GM06990 (cell line): ENCODE measurements around the gene GSK3A.

Source experiments
- DNase-seq: peaks from one replicate; pipeline ENCODE4 v3.0.0-alpha.2; 2011; ENCODE audit not compliant: insufficient read length; ENCODE audit errors: extremely low read depth
- H3K27me3 ChIP-seq: replicated peaks from 2 replicates; pipeline ENCODE4 v1.6.0; 2011; ENCODE audit warnings: low read length; ENCODE audit not compliant: control insufficient read depth, insufficient read depth
- H3K36me3 ChIP-seq: 2 replicates; pipeline ENCODE4 v1.5.1; 2011; ENCODE audit warnings: low read length; ENCODE audit not compliant: control insufficient read depth, insufficient read depth
- H3K4me3 ChIP-seq: replicated peaks from 2 replicates; pipeline ENCODE4 v1.5.1; 2011; ENCODE audit warnings: low read depth, mild to moderate bottlenecking, control low read depth, low read length
- TF ChIP-seq, protein P1 (sequence below): IDR thresholded peaks from 2 replicates; pipeline ENCODE4 v1.5.1; 2011; ENCODE audit warnings: low read length, control low read depth, mild to moderate bottlenecking, inconsistent platforms; ENCODE audit not compliant: insufficient read depth, poor library complexity, severe bottlenecking

The GSK3A gene

DNA sequence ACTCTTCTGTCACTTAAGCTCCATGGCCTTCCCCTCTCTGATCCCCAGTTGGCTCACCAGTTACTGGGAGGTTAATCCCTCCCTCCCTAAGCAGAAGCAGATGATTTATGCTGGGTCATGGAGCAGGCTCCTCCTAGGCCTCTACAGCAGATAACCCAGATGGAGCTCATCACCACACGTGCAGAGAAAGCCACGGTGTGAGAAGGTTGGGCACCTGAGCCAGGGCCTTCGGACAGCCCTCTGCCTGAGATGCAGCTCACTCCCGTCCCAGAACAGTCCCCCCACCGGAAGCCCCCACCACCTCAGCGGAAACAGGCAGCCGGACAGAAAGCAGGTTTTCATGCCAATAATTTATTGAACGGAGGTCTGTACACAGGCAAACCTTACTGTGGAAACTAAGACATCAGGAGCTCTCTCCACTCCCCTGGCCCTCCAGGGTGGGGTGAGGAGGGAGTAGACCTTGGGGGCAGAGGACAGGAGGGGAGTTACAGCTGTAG lies 12.5 kb downstream of the GSK3A start:
- Histone ChIP-seq H3K36me3 (peaks cover 55% of the 10 kb centered on the region), H3K27me3 (no peaks in the 10 kb centered on the region), H3K4me3 (no peak overlapping the region)
- no peak for DNase-seq
- TF ChIP-seq, protein P1, sequence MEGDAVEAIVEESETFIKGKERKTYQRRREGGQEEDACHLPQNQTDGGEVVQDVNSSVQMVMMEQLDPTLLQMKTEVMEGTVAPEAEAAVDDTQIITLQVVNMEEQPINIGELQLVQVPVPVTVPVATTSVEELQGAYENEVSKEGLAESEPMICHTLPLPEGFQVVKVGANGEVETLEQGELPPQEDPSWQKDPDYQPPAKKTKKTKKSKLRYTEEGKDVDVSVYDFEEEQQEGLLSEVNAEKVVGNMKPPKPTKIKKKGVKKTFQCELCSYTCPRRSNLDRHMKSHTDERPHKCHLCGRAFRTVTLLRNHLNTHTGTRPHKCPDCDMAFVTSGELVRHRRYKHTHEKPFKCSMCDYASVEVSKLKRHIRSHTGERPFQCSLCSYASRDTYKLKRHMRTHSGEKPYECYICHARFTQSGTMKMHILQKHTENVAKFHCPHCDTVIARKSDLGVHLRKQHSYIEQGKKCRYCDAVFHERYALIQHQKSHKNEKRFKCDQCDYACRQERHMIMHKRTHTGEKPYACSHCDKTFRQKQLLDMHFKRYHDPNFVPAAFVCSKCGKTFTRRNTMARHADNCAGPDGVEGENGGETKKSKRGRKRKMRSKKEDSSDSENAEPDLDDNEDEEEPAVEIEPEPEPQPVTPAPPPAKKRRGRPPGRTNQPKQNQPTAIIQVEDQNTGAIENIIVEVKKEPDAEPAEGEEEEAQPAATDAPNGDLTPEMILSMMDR = no peak

DNA sequence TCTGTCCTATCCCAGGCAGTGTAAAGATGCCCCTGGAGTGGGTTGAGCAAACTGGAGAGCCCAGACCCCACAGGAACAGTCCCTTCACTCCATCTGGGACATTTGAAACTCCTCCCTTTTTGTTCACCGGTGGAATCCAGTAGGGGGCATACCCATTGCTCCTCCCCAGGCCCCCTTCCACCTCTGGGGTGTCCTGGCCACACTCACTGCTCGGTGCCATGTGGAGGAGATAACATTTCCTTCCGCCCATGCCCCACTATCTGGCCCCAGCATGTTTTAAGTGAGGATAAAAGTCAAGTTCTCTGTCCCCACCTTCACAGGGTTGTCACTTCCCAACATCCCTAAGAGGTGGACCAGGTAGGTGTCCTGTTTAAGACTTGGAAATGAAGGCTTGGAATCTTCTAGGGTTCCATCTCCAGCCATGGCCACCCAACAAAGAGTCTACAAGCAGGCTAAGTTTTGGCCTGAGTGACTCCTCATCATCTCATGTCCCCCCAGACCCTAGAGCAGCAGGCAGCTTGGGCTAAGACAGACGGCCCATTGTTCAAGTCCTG lies 13.0 kb downstream of the GSK3A start:
- no peak for DNase-seq
- TF ChIP-seq, protein P1 = no peak
- Histone ChIP-seq H3K36me3 (peaks cover 57% of the 10 kb centered on the region), H3K27me3 (no peaks in the 10 kb centered on the region), H3K4me3 (no peak overlapping the region)

DNA sequence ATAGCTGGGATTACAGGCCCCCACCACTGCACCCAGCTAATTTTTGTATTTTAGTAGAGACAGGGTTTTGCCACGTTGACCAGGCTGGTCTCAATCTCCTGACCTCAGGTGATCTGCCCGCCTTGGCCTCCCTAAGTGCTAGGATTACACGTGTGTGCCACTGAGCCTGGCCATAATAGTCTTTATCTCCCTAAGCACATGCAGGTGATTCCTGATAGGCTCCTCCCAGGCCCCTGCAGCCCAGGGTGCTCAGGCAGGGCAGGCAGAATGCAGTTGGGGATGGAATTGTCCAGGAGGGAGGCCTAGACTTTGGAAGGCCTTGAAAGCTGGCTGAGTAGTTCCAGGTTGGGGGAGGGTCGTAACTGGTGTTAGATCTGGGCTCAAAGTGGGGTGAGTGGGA lies 13.8 kb downstream of the GSK3A start:
- TF ChIP-seq, protein P1 = no peak
- Histone ChIP-seq H3K36me3 (peaks cover 55% of the 10 kb centered on the region), H3K4me3 (no peak overlapping the region), H3K27me3 (no peaks in the 10 kb centered on the region)
- DNase-seq = no peak

DNA sequence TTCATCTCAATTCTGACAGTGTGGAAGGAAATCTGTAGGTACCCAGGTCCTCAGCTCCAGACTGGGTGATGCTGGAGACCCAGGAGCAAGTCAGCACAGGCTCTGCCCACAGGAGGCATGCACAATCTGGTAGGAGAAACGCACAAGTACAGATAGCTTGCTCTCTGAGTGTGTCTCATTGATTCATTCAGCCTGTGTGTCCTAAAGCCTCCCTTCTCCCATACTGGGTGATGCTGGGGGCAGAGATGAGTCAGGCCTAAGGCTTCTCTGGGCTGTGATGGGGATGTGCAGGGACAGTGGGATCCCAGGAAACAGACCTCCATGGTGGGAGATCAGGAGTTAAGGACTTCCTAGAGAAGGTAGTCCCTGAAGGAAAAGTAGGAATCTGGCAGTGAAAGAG lies 15.5 kb downstream of the GSK3A start:
- no peak for DNase-seq
- no peak overlapping the region for H3K4me3 ChIP-seq
- TF ChIP-seq, protein P1 = no peak
- peaks cover 44% of the 10 kb centered on the region for H3K36me3 ChIP-seq
- no peaks in the 10 kb centered on the region for H3K27me3 ChIP-seq

DNA sequence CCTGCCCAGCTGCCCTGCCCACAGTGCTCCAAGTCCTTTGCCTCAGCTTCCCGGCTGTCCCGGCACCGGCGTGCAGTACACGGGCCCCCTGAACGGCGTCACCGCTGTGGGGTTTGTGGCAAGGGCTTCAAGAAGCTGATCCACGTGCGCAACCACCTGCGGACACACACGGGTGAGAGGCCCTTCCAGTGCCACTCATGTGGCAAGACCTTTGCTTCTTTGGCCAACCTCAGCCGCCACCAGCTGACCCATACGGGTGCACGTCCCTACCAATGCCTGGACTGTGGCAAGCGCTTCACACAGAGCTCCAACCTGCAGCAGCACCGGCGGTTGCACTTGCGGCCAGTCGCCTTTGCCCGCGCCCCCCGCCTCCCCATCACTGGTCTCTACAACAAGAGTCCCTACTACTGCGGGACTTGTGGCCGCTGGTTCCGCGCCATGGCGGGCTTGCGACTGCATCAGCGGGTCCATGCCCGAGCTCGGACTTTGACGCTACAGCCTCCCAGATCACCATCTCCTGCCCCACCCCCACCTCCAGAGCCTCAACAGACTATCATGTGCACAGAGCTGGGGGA lies 16.6 kb downstream of the GSK3A start:
- H3K27me3 ChIP-seq = no peaks in the 10 kb centered on the region
- TF ChIP-seq, protein P1 = no peak
- no peak overlapping the region for H3K4me3 ChIP-seq
- peaks cover 42% of the 10 kb centered on the region for H3K36me3 ChIP-seq
- DNase-seq = no peak
